ENCODE results near the gene IGSF3.
"Not testable (repeated sequence)": the region's sequence is repeated elsewhere in the genome, so short reads cannot be mapped to it uniquely, and the experiment has no call there.

The IGSF3 gene

DNA sequence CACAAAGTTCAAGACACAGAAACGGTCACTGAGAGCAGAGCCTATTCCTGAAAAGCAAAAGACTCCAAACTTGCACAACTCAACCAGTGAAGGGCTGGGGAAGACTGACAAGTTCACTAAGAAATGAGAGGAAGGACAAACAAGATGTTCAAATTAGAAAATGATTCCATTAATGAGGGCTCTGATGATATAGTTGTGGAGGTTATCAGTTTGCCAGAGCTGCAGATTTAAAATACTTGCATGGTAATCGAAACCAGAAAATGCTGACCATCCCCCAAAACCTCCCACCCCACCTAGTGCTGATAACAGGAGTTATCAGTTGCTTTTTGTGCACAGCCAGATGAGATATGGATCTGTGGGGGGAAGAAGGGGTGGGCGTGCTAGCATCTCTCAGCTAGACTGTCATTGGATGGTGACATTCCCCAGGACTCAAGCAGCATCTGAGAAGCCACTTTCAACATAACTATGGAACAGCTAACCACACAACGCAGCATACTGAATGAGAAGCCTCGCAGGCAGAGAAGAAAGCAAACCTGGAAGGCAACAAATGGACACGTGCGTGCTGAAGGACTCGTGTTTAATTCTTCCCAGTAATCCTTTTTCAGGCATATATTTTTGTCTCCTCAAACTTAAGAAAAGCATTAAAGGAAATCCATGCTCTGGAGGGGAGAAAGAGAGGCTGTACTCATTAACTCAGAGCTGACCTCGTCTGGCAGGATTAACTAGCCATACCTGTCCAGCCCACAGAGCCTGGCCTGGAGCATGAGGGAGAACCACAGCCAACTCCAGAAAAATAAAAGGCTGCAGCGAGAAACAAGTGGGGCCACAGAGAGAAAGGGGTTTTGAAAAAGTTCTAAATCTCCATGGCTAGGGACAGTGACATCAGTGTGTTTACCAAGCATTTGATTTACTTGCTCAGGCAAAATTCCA lies 35.3 kb downstream of the IGSF3 start:
- not testable (repeated sequence) for H3K9ac ChIP-seq; H3K27me3 ChIP-seq (ENCODE audit: control insufficient read depth, insufficient read depth, low read length); H2AFZ ChIP-seq; H3K4me3 ChIP-seq (ENCODE audit: low read depth, low read length); H3K4me2 ChIP-seq (ENCODE audit: low read length); H3K4me1 ChIP-seq; H3K27ac ChIP-seq; H3K79me2 ChIP-seq; H3K36me3 ChIP-seq (ENCODE audit: control insufficient read depth, insufficient read depth, low read length); H3K9me3 ChIP-seq (ENCODE audit: control insufficient read depth, low read length)

DNA sequence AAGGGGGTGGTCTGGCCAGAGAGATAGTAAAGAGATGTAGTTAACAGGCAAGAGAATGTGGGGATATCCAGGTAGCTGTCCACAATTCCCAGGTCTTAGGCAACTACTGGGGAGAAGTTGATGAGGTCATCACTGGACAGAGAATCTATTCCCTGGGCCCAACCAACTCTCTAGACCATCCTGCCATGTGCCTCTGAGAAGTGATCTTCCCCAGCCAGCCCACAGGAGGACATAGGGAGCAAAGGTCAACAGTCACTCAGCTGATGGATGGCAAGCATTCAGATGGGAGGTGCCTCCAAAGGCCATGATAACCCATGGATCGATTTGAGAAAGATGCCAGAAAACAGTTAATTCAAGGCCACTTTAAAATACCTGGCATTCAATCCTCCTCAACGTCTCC lies 36.0 kb downstream of the IGSF3 start:
- not testable (repeated sequence) for H3K79me2 ChIP-seq; H3K36me3 ChIP-seq (ENCODE audit: control insufficient read depth, insufficient read depth, low read length); H3K4me2 ChIP-seq (ENCODE audit: low read length); H3K9ac ChIP-seq; H3K4me1 ChIP-seq; H2AFZ ChIP-seq; H3K27ac ChIP-seq; H3K9me3 ChIP-seq (ENCODE audit: control insufficient read depth, low read length); H3K4me3 ChIP-seq (ENCODE audit: low read depth, low read length); H3K27me3 ChIP-seq (ENCODE audit: control insufficient read depth, insufficient read depth, low read length)

DNA sequence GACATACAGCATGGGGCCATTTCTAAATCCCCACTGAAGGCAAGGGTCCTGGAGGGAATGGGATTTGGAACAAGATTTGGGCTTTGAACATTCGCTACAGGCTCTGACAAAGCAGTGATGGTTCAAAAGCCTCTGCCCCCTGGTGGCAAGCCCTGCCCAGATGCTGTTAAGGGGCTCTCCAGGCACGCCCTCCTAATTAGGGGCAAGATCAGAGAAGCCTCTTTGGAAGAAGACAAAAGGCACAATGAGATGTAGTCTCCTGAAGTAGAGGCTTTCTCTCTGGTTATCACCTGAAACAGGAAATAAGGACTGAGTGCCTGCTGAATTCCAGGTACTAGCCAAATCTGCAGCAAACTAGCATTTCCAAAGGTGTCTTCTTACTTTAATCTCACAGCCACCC lies 37.5 kb downstream of the IGSF3 start:
- not testable (repeated sequence) for H3K27ac ChIP-seq; H2AFZ ChIP-seq; H3K79me2 ChIP-seq; H3K4me3 ChIP-seq (ENCODE audit: low read depth, low read length); H3K4me1 ChIP-seq; H3K36me3 ChIP-seq (ENCODE audit: control insufficient read depth, insufficient read depth, low read length); H3K9ac ChIP-seq; H3K4me2 ChIP-seq (ENCODE audit: low read length); H3K27me3 ChIP-seq (ENCODE audit: control insufficient read depth, insufficient read depth, low read length); H3K9me3 ChIP-seq (ENCODE audit: control insufficient read depth, low read length)

DNA sequence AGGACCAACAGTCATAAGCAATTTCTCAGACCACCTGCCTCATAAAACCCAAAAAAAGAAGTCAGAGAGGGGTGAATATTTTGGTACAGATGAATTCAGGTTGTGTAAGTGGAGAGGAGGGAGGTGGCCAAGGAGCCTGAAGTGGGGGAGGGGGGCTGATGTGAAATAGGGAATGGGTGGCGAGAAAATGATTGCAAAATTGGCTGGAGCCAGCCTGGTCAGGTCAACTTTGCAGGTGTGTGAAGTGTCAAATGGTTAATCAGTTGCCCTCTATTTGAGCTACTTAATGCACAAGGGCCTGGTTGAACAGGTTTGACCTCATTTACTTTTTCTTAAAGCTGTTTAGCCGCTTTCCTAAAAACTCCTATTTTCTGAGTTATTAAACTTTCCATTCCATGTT lies 38.1 kb downstream of the IGSF3 start:
- H3K4me2 ChIP-seq (ENCODE audit: low read length); H3K79me2 ChIP-seq; H3K4me3 ChIP-seq (ENCODE audit: low read depth, low read length); H3K27ac ChIP-seq; H3K27me3 ChIP-seq (ENCODE audit: control insufficient read depth, insufficient read depth, low read length); H2AFZ ChIP-seq; H3K36me3 ChIP-seq (ENCODE audit: control insufficient read depth, insufficient read depth, low read length); H3K4me1 ChIP-seq; H3K9ac ChIP-seq; H3K9me3 ChIP-seq (ENCODE audit: control insufficient read depth, low read length): not testable (repeated sequence)

DNA sequence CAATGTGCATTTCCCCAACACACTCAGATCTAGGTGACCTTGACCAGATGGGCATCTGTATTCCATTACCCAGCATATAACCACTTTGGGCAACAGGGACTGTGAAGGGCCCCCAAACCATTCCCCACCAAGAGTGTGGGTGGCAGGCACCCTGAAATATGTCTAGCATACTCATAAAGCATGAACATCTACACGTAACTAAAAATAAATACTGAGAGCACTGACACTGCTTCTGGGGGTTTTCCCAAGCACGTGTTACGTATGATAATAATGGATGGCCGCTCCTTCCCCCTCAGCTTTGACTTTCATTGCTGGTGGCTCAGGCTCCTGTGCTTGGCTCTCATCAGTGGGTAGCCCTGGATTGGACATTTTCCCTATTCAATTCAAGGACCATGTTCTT lies 39.1 kb downstream of the IGSF3 start:
- no peak overlapping the region for H3K27ac ChIP-seq
- no peaks in the 10 kb centered on the region for H3K9me3 ChIP-seq (ENCODE audit: control insufficient read depth, low read length)
- H3K79me2 ChIP-seq: no peaks in the 10 kb centered on the region
- H3K4me2 ChIP-seq (ENCODE audit: low read length): no peak overlapping the region
- no peak overlapping the region for H3K4me3 ChIP-seq (ENCODE audit: low read depth, low read length)
- H2AFZ ChIP-seq: no peak overlapping the region
- no peaks in the 10 kb centered on the region for H3K4me1 ChIP-seq
- TF ChIP-seq, protein P1, sequence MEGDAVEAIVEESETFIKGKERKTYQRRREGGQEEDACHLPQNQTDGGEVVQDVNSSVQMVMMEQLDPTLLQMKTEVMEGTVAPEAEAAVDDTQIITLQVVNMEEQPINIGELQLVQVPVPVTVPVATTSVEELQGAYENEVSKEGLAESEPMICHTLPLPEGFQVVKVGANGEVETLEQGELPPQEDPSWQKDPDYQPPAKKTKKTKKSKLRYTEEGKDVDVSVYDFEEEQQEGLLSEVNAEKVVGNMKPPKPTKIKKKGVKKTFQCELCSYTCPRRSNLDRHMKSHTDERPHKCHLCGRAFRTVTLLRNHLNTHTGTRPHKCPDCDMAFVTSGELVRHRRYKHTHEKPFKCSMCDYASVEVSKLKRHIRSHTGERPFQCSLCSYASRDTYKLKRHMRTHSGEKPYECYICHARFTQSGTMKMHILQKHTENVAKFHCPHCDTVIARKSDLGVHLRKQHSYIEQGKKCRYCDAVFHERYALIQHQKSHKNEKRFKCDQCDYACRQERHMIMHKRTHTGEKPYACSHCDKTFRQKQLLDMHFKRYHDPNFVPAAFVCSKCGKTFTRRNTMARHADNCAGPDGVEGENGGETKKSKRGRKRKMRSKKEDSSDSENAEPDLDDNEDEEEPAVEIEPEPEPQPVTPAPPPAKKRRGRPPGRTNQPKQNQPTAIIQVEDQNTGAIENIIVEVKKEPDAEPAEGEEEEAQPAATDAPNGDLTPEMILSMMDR (IDR thresholded peaks at IDR 0.05): no peak
- no peaks in the 10 kb centered on the region for H3K27me3 ChIP-seq (ENCODE audit: control insufficient read depth, insufficient read depth, low read length)
- no peaks in the 10 kb centered on the region for H3K36me3 ChIP-seq (ENCODE audit: control insufficient read depth, insufficient read depth, low read length)
- no peak overlapping the region for H3K9ac ChIP-seq

DNA sequence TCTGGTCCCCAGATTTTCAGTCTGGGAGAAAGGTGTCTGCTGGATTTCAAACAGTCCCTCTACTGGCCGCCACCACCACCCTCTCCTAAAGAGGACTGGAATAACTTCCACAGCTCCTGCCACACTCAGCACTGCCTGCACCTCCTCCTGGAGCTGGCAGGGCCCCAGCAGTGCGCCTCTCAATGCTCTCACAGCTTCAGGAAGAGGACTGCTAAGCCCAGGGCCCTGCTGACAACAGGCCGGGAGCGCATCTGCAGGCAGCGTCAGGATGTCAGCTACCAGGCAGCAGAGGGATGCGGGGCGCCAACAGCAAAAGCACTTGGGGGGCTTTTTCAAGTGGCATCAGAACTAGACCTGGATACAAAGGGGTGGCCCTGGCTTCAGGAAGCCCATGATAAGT lies 40.2 kb downstream of the IGSF3 start:
- H3K9me3 ChIP-seq (ENCODE audit: control insufficient read depth, low read length); H3K27me3 ChIP-seq (ENCODE audit: control insufficient read depth, insufficient read depth, low read length); H3K4me2 ChIP-seq (ENCODE audit: low read length); H2AFZ ChIP-seq; H3K4me1 ChIP-seq; H3K9ac ChIP-seq; H3K27ac ChIP-seq; H3K36me3 ChIP-seq (ENCODE audit: control insufficient read depth, insufficient read depth, low read length); H3K4me3 ChIP-seq (ENCODE audit: low read depth, low read length); H3K79me2 ChIP-seq: not testable (repeated sequence)

DNA sequence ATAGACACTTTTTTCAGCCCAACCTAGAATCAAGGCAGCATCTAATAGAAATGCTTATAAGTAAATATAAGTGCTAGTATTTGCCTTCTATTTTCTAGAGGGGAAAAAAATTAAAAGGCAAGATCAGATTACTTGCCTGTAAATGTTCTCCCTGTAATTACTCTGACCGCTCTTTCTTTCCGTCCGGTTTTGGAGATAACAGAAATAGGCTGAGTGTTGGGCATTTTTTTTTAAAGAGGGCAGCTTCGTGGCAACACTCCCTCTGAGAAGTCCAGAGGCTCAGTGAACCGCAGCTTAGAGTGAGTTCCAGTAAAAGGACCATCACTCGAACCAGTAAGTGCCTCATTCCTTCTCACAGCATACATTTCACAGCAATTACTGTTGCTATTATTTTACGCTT lies 40.6 kb downstream of the IGSF3 start:
- H3K79me2 ChIP-seq; H3K9me3 ChIP-seq (ENCODE audit: control insufficient read depth, low read length); H3K4me3 ChIP-seq (ENCODE audit: low read depth, low read length); H3K4me2 ChIP-seq (ENCODE audit: low read length); H3K27ac ChIP-seq; H3K4me1 ChIP-seq; H3K9ac ChIP-seq; H3K36me3 ChIP-seq (ENCODE audit: control insufficient read depth, insufficient read depth, low read length); H3K27me3 ChIP-seq (ENCODE audit: control insufficient read depth, insufficient read depth, low read length); H2AFZ ChIP-seq: not testable (repeated sequence)

DNA sequence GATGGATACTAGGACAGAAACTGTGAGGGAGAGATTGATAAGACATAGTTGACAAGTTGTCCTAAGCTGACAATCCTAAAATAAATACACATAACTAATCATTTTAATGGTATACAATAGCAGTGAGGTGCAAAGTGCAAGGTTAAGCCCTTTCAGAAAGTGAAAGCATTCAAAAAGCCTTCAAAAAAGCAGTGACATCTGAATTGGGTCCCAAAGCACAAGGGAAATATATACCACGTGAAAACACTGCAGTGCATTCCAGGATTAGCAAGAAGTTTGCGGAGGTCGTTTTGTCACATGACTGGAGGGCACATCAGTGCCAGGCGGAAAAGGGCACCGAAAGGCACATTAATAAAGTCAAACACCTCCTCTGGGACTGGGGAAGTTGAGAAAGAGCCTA lies 42.4 kb downstream of the IGSF3 start:
- H3K4me3 ChIP-seq (ENCODE audit: low read depth, low read length); H3K79me2 ChIP-seq; H3K27me3 ChIP-seq (ENCODE audit: control insufficient read depth, insufficient read depth, low read length); H2AFZ ChIP-seq; H3K4me1 ChIP-seq; H3K9ac ChIP-seq; H3K27ac ChIP-seq; H3K9me3 ChIP-seq (ENCODE audit: control insufficient read depth, low read length); H3K36me3 ChIP-seq (ENCODE audit: control insufficient read depth, insufficient read depth, low read length); H3K4me2 ChIP-seq (ENCODE audit: low read length): not testable (repeated sequence)
